Activated CD8-positive, alpha-beta T cell treated with anti-CD3 and anti-CD28 coated beads for 36 hours (primary cell): ENCODE results near the gene NUP210. TPM values are rescaled to one million over a fixed set of nuclear protein-coding genes. Genes with fewer than 3 reads are reported as not detected.

Experiments used
- ATAC-seq: fragments of 200-7000 bp; cut with Tn5 transposase; one replicate; pipeline ENCODE4 v1.10.0; 2021; ENCODE audit warnings: mild to moderate bottlenecking, moderate library complexity
- CTCF ChIA-PET: fragments of 350-600 bp; sonication (Branson Sonifier 250); formaldehyde crosslinking; loops from one replicate; lab custom pipeline; 2021; ENCODE audit warnings: antibody characterized with exemption; lab: Charles Lee
- POLR2A ChIA-PET: fragments of 350-600 bp; sonication (Branson Sonifier 250); formaldehyde crosslinking; loops from one replicate; lab custom pipeline; 2021; ENCODE audit warnings: antibody characterized with exemption; lab: Charles Lee
- DNase-seq: peaks from one replicate; pipeline ENCODE4 v3.0.0-alpha.2; 2020
- H3K27ac Mint-ChIP-seq: one replicate; pipeline ENCODE4 v1.8.0; 2021; ENCODE audit warnings: mild to moderate bottlenecking, mixed read lengths
- H3K27me3 Mint-ChIP-seq: one replicate; pipeline ENCODE4 v1.8.0; 2021; ENCODE audit warnings: mixed read lengths
- H3K36me3 Mint-ChIP-seq: one replicate; pipeline ENCODE4 v1.8.0; 2021; ENCODE audit warnings: low read depth, mixed read lengths
- H3K4me1 Mint-ChIP-seq: one replicate; pipeline ENCODE4 v1.8.0; 2021; ENCODE audit warnings: low read depth, mixed read lengths
- H3K4me3 Mint-ChIP-seq: one replicate; pipeline ENCODE4 v1.8.0; 2021; ENCODE audit warnings: mild to moderate bottlenecking, moderate library complexity, mixed read lengths
- H3K9me3 Mint-ChIP-seq: one replicate; pipeline ENCODE4 v1.8.0; 2021; ENCODE audit warnings: mixed read lengths
- CTCF ChIP-seq: fragments of 200-600 bp; IDR thresholded peaks from one replicate; pipeline ENCODE4 v1.8.0; 2022; ENCODE audit warnings: antibody characterized with exemption, mild to moderate bottlenecking
- intact Hi-C: fragments of 100-400 bp; cut with micrococcal nuclease; formaldehyde crosslinking; loops from one replicate; pipeline ENCODE4 v1.10.0; 2022
- total RNA-seq, 2 experiments: library from RNA; stranded (reverse); gene quantifications; one replicate each; pipeline ENCODE4 v1.2.3, GENCODE V29; 2021

NUP210 gene
- total RNA-seq, 2 experiments from 2014 or later: 142 to 143 TPM

DNA sequence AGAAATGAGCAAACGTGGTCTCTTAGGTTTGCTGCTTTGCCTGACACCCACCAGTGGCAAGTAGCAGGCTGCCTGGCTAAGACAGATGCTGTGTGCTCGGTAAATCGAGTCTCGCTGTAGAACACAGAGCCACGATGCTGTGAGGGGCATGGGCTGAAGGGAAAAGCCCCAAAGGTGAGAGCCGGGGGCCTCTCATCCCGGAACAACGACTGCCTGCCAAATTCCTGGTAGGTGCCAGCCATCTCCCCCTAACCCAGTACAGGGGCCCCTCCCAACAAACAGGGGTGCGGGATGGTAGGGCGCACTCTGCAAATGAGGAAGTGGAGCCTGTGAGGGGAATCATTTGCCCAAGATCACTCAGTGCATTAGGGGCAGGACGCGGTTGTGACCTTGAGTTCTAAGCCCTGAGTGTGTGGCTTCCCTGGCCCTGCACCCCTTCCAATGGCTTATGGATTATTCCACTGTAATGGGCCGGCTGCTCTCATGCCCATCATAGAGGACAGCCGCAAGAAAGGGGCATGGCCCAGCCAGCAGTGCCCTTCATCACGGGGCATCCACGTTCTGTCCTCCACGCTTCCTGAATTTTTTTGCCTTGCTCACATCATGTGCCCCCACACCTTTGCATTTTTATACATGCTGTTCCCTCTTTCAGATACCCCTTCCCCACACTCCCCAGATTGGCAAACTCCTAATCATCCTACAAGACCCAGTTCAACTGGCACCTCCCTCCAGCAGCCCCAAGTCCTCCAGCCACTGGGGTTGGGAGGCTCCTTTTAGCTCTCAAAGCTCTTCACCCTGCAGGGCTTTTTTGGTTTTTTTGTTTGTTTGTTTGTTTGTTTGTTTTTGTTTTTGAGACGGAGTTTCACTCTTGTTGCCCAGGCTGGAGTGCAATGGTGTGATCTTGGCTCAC lies 125.4 kb downstream of the NUP210 start:
- intact Hi-C loops: no loop called here
- H3K4me1 Mint-ChIP-seq: peaks cover 7% of the 10 kb centered on the region
- no peaks in the 10 kb centered on the region for H3K9me3 Mint-ChIP-seq
- no peak overlapping the region for H3K4me3 Mint-ChIP-seq
- H3K27me3 Mint-ChIP-seq: peaks cover 11% of the 10 kb centered on the region
- CTCF ChIA-PET: no interaction called here
- H3K27ac Mint-ChIP-seq: no peak overlapping the region
- DNase-seq: no peak
- TF ChIP-seq CTCF: no peak
- POLR2A ChIA-PET: no interaction called here
- H3K36me3 Mint-ChIP-seq: no peaks in the 10 kb centered on the region
- no peak for ATAC-seq

GRCh38 chr3:13292375-13292774 lies 127.7 kb downstream of the NUP210 start:
- ChIA-PET CTCF (no interaction called here), POLR2A (no interaction called here)
- Mint-ChIP-seq H3K27me3 (peaks cover 12% of the 10 kb centered on the region), H3K4me3 (no peak overlapping the region), H3K36me3 (no peaks in the 10 kb centered on the region), H3K4me1 (peaks cover 7% of the 10 kb centered on the region), H3K9me3 (peaks cover under 1% of the 10 kb centered on the region), H3K27ac (no peak overlapping the region)
- no peak for TF ChIP-seq CTCF
- DNase-seq (no peak), ATAC-seq (no peak)
- intact Hi-C loops: no loop called here

- Mint-ChIP-seq H3K27me3 (peaks cover 17% of the 10 kb centered on the region), H3K9me3 (peaks cover 12% of the 10 kb centered on the region), H3K4me3 (no peak overlapping the region), H3K4me1 (no peaks in the 10 kb centered on the region), H3K27ac (no peak overlapping the region), H3K36me3 (no peaks in the 10 kb centered on the region)
- no peak for DNase-seq
- ChIA-PET CTCF (interaction anchor here (1.5 kb wide), 1 partner anchor 162 kb away, joined by 3 read pairs; no protein-coding TSS in a partner anchor), POLR2A (interaction anchor here (1.1 kb wide), 1 partner anchor 15 kb away, joined by 3 read pairs; no protein-coding TSS in a partner anchor)
- no peak for TF ChIP-seq CTCF
- no peak for ATAC-seq
- intact Hi-C loops: no loop called here
Measured at GRCh38 chr3:13290941-13291340, 129.2 kb downstream of the NUP210 start.

- TF ChIP-seq CTCF: no peak
- ChIA-PET POLR2A (no interaction called here), CTCF (no interaction called here)
- no peaks in the 10 kb centered on the region for H3K36me3 Mint-ChIP-seq
- H3K4me1 Mint-ChIP-seq: no peaks in the 10 kb centered on the region
- peaks cover 12% of the 10 kb centered on the region for H3K9me3 Mint-ChIP-seq
- H3K4me3 Mint-ChIP-seq: no peak overlapping the region
- ATAC-seq (no peak), DNase-seq (no peak)
- peaks cover 14% of the 10 kb centered on the region for H3K27me3 Mint-ChIP-seq
- intact Hi-C loops: no loop called here
- H3K27ac Mint-ChIP-seq: no peak overlapping the region
Measured at GRCh38 chr3:13289771-13290285, 130.3 kb downstream of the NUP210 start.
